HEK293 (cell line): Measurements from ENCODE around the gene RNF43.

Experiments
- CTCF ChIA-PET: fragments of 350-600 bp; formaldehyde crosslinking; extraction: SDS; loops from one replicate; lab custom pipeline; 2021; ENCODE audit warnings: antibody characterized with exemption; lab: Yijun Ruan, JAX
- POLR2A ChIA-PET: fragments of 300-600 bp; formaldehyde crosslinking; extraction: SDS; loops from one replicate; lab custom pipeline; 2020; ENCODE audit warnings: antibody characterized with exemption, inconsistent platforms; lab: Yijun Ruan, JAX
- H3K27ac ChIP-seq: fragments of 200-500 bp; sonication (Bioruptor generic); 2 replicates; pipeline ENCODE4 v1.5.1; 2014; ENCODE audit warnings: low read depth, low read length, control low read depth, inconsistent platforms; ENCODE audit errors: extremely low read depth
- H3K36me3 ChIP-seq, 2 experiments: fragments of 200-500 bp in 1 of 2; sonication (Bioruptor generic) in 1 of 2; 1 replicate in 1 of 2; 2 replicates in 1 of 2; pipeline ENCODE4 v1.5.1; 2014 to 2017; ENCODE audit warnings: inconsistent platforms in 2 of 2, low read length in 2 of 2; ENCODE audit not compliant: control insufficient read depth in 2 of 2, insufficient read depth in 1 of 2
- H3K4me1 ChIP-seq: fragments of 200-500 bp; sonication (Bioruptor generic); 2 replicates; pipeline ENCODE4 v1.5.1; 2014; ENCODE audit warnings: mild to moderate bottlenecking, low read length, inconsistent platforms; ENCODE audit not compliant: control insufficient read depth, insufficient read depth
- H3K4me3 ChIP-seq: 2 replicates; pipeline ENCODE4 v1.5.1; 2011; ENCODE audit warnings: low read depth, mild to moderate bottlenecking, control low read depth, low read length, moderate library complexity
- H3K9me3 ChIP-seq: fragments of 200-500 bp; sonication (Bioruptor generic); 2 replicates; pipeline ENCODE4 v1.5.1; 2014; ENCODE audit warnings: low read depth, low read length, inconsistent platforms; ENCODE audit not compliant: control insufficient read depth, insufficient read depth
- MEIS1 ChIP-seq: sonication (generic); formaldehyde crosslinking; IDR thresholded peaks from 2 replicates; pipeline ENCODE4 v1.8.1; 2022; ENCODE audit warnings: missing genetic modification reagents, mild to moderate bottlenecking, borderline replicate concordance
- PRDM1 ChIP-seq: fragments of 450-650 bp; formaldehyde crosslinking; IDR thresholded peaks from 2 replicates; pipeline ENCODE4; 2016; ENCODE audit warnings: missing biosample characterization, missing genetic modification characterization
- SALL2 ChIP-seq: fragments of 450-650 bp; formaldehyde crosslinking; IDR thresholded peaks from 2 replicates; pipeline ENCODE4 v1.5.0; 2017; ENCODE audit warnings: missing biosample characterization, mild to moderate bottlenecking, missing genetic modification characterization, borderline replicate concordance
- SCRT2 ChIP-seq: fragments of 450-650 bp; formaldehyde crosslinking; IDR thresholded peaks from 2 replicates; pipeline ENCODE4 v1.5.1; 2016; ENCODE audit warnings: missing biosample characterization, missing genetic modification characterization
- SP7 ChIP-seq: fragments of 450-650 bp; formaldehyde crosslinking; IDR thresholded peaks from 2 replicates; pipeline ENCODE4 v1.5.1; 2016; ENCODE audit warnings: missing biosample characterization, missing genetic modification characterization
- ZBTB20 ChIP-seq: fragments of 450-650 bp; formaldehyde crosslinking; IDR thresholded peaks from 2 replicates; pipeline ENCODE4 v1.5.1; 2016; ENCODE audit warnings: missing biosample characterization, missing genetic modification characterization
- ZFP69B ChIP-seq: fragments of 450-650 bp; formaldehyde crosslinking; IDR thresholded peaks from 2 replicates; pipeline ENCODE4 v1.5.1; 2016; ENCODE audit warnings: missing biosample characterization, missing genetic modification characterization
- ZNF155 ChIP-seq: fragments of 450-650 bp; formaldehyde crosslinking; IDR thresholded peaks from 2 replicates; pipeline ENCODE4 v1.5.1; 2016; ENCODE audit warnings: missing biosample characterization, missing genetic modification characterization
- ZNF169 ChIP-seq: fragments of 450-650 bp; formaldehyde crosslinking; IDR thresholded peaks from 2 replicates; pipeline ENCODE4 v1.5.1; 2016; ENCODE audit warnings: missing biosample characterization, missing genetic modification characterization
- ZNF221 ChIP-seq: fragments of 450-650 bp; formaldehyde crosslinking; IDR thresholded peaks from 2 replicates; pipeline ENCODE4 v1.5.1; 2017; ENCODE audit warnings: missing biosample characterization, missing genetic modification characterization, borderline replicate concordance
- ZNF311 ChIP-seq: fragments of 450-650 bp; formaldehyde crosslinking; IDR thresholded peaks from 2 replicates; pipeline ENCODE4 v1.5.1; 2017; ENCODE audit warnings: missing biosample characterization, missing genetic modification characterization, borderline replicate concordance
- ZNF341 ChIP-seq: fragments of 450-650 bp; formaldehyde crosslinking; IDR thresholded peaks from 2 replicates; pipeline ENCODE4; 2016; ENCODE audit warnings: low read depth, missing biosample characterization, missing genetic modification characterization
- ZNF391 ChIP-seq: fragments of 450-650 bp; formaldehyde crosslinking; IDR thresholded peaks from 2 replicates; pipeline ENCODE4 v1.5.1; 2016; ENCODE audit warnings: low read depth, missing biosample characterization, missing genetic modification characterization, borderline replicate concordance
- ZNF394 ChIP-seq: fragments of 450-650 bp; formaldehyde crosslinking; IDR thresholded peaks from 2 replicates; pipeline ENCODE4 v1.5.1; 2016; ENCODE audit warnings: missing biosample characterization, missing genetic modification characterization, mild to moderate bottlenecking, moderate library complexity, borderline replicate concordance
- ZNF416 ChIP-seq: fragments of 450-650 bp; formaldehyde crosslinking; IDR thresholded peaks from 2 replicates; pipeline ENCODE4 v1.5.1; 2016; ENCODE audit warnings: missing biosample characterization, missing genetic modification characterization
- ZNF426 ChIP-seq: fragments of 450-650 bp; formaldehyde crosslinking; IDR thresholded peaks from 2 replicates; pipeline ENCODE4 v1.5.1; 2017; ENCODE audit warnings: missing biosample characterization, missing genetic modification characterization, mild to moderate bottlenecking, inconsistent platforms, moderate library complexity
- ZNF48 ChIP-seq: fragments of 450-650 bp; formaldehyde crosslinking; IDR thresholded peaks from 2 replicates; pipeline ENCODE4 v1.5.1; 2016; ENCODE audit warnings: missing biosample characterization, missing genetic modification characterization
- ZNF530 ChIP-seq: fragments of 450-650 bp; formaldehyde crosslinking; IDR thresholded peaks from 2 replicates; pipeline ENCODE4 v1.5.1; 2016; ENCODE audit warnings: low read depth, missing biosample characterization, missing genetic modification characterization
- ZNF548 ChIP-seq: fragments of 450-650 bp; formaldehyde crosslinking; IDR thresholded peaks from 2 replicates; pipeline ENCODE4 v1.5.1; 2016; ENCODE audit warnings: missing biosample characterization, missing genetic modification characterization
- ZNF658 ChIP-seq: fragments of 450-650 bp; formaldehyde crosslinking; IDR thresholded peaks from 2 replicates; pipeline ENCODE4; 2016; ENCODE audit warnings: missing biosample characterization, missing genetic modification characterization
- ZNF670 ChIP-seq: fragments of 450-650 bp; formaldehyde crosslinking; IDR thresholded peaks from 2 replicates; pipeline ENCODE4 v1.5.1; 2016; ENCODE audit warnings: missing biosample characterization, missing genetic modification characterization, low read depth
- ZNF677 ChIP-seq: fragments of 450-650 bp; IDR thresholded peaks from 2 replicates; pipeline ENCODE4 v1.5.0; 2018; ENCODE audit warnings: missing biosample characterization, mild to moderate bottlenecking, missing genetic modification characterization, moderate library complexity
- ZNF747 ChIP-seq: fragments of 450-650 bp; formaldehyde crosslinking; IDR thresholded peaks from 2 replicates; pipeline ENCODE4 v1.5.1; 2016; ENCODE audit warnings: missing biosample characterization, missing genetic modification characterization
- ZXDB ChIP-seq: fragments of 450-650 bp; formaldehyde crosslinking; IDR thresholded peaks from 2 replicates; pipeline ENCODE4 v1.5.1; 2016; ENCODE audit warnings: missing biosample characterization, missing genetic modification characterization
- TF ChIP-seq, protein P1 (sequence below): fragments of 450-650 bp; formaldehyde crosslinking; IDR thresholded peaks from 2 replicates; pipeline ENCODE4 v1.5.1; 2016; ENCODE audit warnings: missing biosample characterization, missing genetic modification characterization
- TF ChIP-seq, protein P2 (sequence below): fragments of 450-650 bp; formaldehyde crosslinking; conservative IDR thresholded peaks from 2 replicates; pipeline ENCODE4 v1.5.1; 2016; ENCODE audit warnings: low read depth, missing biosample characterization, missing genetic modification characterization
- TF ChIP-seq, protein P3 (sequence below): fragments of 450-650 bp; formaldehyde crosslinking; IDR thresholded peaks from 2 replicates; pipeline ENCODE4 v1.5.1; 2017; ENCODE audit warnings: missing biosample characterization, missing genetic modification characterization

Gene RNF43

GRCh38 chr17:58388302-58389190 lies 28.8 kb downstream of the RNF43 start:
- H3K4me3 ChIP-seq: no peak overlapping the region
- peak overlapping the region; percentile 72 for H3K27ac ChIP-seq
- peaks cover 49% of the 10 kb centered on the region for H3K4me1 ChIP-seq
- ChIA-PET POLR2A (interaction anchor here (2.9 to 5.0 kb wide), 2 partner anchors 28 to 36 kb away, joined by 14 to 36 read pairs; partner anchors contain the start of genes RNF43 and SUPT4H1), CTCF (interaction anchor here (0.7 to 4.4 kb wide), 7 partner anchors 22 to 71 kb away, joined by 3 to 18 read pairs (median 4); partner anchors contain the start of gene RNF43)
- no peaks in the 10 kb centered on the region for H3K9me3 ChIP-seq
- H3K36me3 ChIP-seq: no peaks in the 10 kb centered on the region
- TF ChIP-seq ZNF391 (tag by site-specific recombination) (no peak), ZNF747 (no peak), ZNF311 (no peak), ZXDB (tag by site-specific recombination) (peak; percentile 34; the same call in 1 of the 2 replicates), ZNF658 (tag by site-specific recombination) (no peak), ZNF341 (tag by site-specific recombination) (peak; percentile 51; the same call in 1 of the 2 replicates), ZNF169 (no peak), SCRT2 (tag by site-specific recombination) (no peak), SP7 (tag by site-specific recombination) (no peak), MEIS1 (0 out of 2 replicates have a peak, but pooled peaks have one; percentile 34), ZFP69B (tag by site-specific recombination) (no peak), ZNF221 (tag by site-specific recombination) (no peak), ZNF677 (tag by site-specific recombination) (no peak), ZNF530 (no peak), SALL2 (tag by site-specific recombination) (no peak), ZNF670 (tag by site-specific recombination) (no peak), ZNF426 (tag by site-specific recombination) (no peak), ZNF548 (tag by site-specific recombination) (no peak), PRDM1 (tag by site-specific recombination) (peak; percentile 37; the same call in 1 of the 2 replicates), ZNF394 (peak; percentile 38; the same call in 1 of the 2 replicates), ZBTB20 (no peak), ZNF155 (tag by site-specific recombination) (no peak), ZNF48 (tag by site-specific recombination) (no peak), ZNF416 (tag by site-specific recombination) (no peak)
- TF ChIP-seq, protein P1, sequence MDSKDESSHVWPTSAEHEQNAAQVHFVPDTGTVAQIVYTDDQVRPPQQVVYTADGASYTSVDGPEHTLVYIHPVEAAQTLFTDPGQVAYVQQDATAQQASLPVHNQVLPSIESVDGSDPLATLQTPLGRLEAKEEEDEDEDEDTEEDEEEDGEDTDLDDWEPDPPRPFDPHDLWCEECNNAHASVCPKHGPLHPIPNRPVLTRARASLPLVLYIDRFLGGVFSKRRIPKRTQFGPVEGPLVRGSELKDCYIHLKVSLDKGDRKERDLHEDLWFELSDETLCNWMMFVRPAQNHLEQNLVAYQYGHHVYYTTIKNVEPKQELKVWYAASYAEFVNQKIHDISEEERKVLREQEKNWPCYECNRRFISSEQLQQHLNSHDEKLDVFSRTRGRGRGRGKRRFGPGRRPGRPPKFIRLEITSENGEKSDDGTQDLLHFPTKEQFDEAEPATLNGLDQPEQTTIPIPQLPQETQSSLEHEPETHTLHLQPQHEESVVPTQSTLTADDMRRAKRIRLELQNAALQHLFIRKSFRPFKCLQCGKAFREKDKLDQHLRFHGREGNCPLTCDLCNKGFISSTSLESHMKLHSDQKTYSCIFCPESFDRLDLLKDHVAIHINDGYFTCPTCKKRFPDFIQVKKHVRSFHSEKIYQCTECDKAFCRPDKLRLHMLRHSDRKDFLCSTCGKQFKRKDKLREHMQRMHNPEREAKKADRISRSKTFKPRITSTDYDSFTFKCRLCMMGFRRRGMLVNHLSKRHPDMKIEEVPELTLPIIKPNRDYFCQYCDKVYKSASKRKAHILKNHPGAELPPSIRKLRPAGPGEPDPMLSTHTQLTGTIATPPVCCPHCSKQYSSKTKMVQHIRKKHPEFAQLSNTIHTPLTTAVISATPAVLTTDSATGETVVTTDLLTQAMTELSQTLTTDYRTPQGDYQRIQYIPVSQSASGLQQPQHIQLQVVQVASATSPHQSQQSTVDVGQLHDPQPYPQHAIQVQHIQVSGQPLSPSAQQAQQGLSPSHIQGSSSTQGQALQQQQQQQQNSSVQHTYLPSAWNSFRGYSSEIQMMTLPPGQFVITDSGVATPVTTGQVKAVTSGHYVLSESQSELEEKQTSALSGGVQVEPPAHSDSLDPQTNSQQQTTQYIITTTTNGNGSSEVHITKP (tag by site-specific recombination): no peak
- TF ChIP-seq, protein P2, sequence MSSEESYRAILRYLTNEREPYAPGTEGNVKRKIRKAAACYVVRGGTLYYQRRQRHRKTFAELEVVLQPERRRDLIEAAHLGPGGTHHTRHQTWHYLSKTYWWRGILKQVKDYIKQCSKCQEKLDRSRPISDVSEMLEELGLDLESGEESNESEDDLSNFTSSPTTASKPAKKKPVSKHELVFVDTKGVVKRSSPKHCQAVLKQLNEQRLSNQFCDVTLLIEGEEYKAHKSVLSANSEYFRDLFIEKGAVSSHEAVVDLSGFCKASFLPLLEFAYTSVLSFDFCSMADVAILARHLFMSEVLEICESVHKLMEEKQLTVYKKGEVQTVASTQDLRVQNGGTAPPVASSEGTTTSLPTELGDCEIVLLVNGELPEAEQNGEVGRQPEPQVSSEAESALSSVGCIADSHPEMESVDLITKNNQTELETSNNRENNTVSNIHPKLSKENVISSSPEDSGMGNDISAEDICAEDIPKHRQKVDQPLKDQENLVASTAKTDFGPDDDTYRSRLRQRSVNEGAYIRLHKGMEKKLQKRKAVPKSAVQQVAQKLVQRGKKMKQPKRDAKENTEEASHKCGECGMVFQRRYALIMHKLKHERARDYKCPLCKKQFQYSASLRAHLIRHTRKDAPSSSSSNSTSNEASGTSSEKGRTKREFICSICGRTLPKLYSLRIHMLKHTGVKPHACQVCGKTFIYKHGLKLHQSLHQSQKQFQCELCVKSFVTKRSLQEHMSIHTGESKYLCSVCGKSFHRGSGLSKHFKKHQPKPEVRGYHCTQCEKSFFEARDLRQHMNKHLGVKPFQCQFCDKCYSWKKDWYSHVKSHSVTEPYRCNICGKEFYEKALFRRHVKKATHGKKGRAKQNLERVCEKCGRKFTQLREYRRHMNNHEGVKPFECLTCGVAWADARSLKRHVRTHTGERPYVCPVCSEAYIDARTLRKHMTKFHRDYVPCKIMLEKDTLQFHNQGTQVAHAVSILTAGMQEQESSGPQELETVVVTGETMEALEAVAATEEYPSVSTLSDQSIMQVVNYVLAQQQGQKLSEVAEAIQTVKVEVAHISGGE (tag by site-specific recombination): no peak
- TF ChIP-seq, protein P3, sequence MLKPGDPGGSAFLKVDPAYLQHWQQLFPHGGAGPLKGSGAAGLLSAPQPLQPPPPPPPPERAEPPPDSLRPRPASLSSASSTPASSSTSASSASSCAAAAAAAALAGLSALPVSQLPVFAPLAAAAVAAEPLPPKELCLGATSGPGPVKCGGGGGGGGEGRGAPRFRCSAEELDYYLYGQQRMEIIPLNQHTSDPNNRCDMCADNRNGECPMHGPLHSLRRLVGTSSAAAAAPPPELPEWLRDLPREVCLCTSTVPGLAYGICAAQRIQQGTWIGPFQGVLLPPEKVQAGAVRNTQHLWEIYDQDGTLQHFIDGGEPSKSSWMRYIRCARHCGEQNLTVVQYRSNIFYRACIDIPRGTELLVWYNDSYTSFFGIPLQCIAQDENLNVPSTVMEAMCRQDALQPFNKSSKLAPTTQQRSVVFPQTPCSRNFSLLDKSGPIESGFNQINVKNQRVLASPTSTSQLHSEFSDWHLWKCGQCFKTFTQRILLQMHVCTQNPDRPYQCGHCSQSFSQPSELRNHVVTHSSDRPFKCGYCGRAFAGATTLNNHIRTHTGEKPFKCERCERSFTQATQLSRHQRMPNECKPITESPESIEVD: peak; percentile 60; the same call in 1 of the 2 replicates
